GM21526 (cell line): ENCODE results near the gene TRABD2B.

Source experiments
- ATAC-seq: cut with Tn5 transposase; IDR thresholded peaks from one replicate; pipeline ENCODE4 v1.9.1; 2021; ENCODE audit warnings: moderate library complexity; ENCODE audit not compliant: unreplicated experiment, low FRiP score

Gene TRABD2B

GRCh38 chr1:47785118-47785517 lies 212.1 kb downstream of the TRABD2B start:
- no peak for ATAC-seq

- no peak for ATAC-seq
These were observed 212.7 kb downstream of the TRABD2B start for GRCh38 chr1:47784497-47784822.

GRCh38 chr1:47783638-47784496 lies 213.3 kb downstream of the TRABD2B start:
- ATAC-seq, result no peak

- no peak for ATAC-seq
These were observed 214.6 kb downstream of the TRABD2B start for GRCh38 chr1:47782414-47783166.

GRCh38 chr1:47781171-47781959 lies 215.8 kb downstream of the TRABD2B start:
- ATAC-seq, result no peak

GRCh38 chr1:47780469-47780995 lies 216.7 kb downstream of the TRABD2B start:
- no peak for ATAC-seq

GRCh38 chr1:47779613-47780012 lies 217.6 kb downstream of the TRABD2B start:
- ATAC-seq, result no peak

- ATAC-seq, result no peak
These were observed 218.9 kb downstream of the TRABD2B start for GRCh38 chr1:47778280-47778679.

GRCh38 chr1:47777322-47777721 lies 219.9 kb downstream of the TRABD2B start:
- no peak for ATAC-seq

GRCh38 chr1:47776667-47777131 lies 220.5 kb downstream of the TRABD2B start:
- no peak for ATAC-seq

- no peak for ATAC-seq
These were observed 222.0 kb downstream of the TRABD2B start for GRCh38 chr1:47774986-47775834.

- no peak for ATAC-seq
These were observed 224.1 kb downstream of the TRABD2B start for GRCh38 chr1:47772960-47773682.

- ATAC-seq, result no peak
These were observed 224.9 kb downstream of the TRABD2B start for GRCh38 chr1:47772281-47772680.

- ATAC-seq, result no peak
These were observed 225.4 kb downstream of the TRABD2B start for GRCh38 chr1:47771751-47772150.

GRCh38 chr1:47769983-47770382 lies 227.2 kb downstream of the TRABD2B start:
- no peak for ATAC-seq

- ATAC-seq, result no peak
These were observed 227.9 kb downstream of the TRABD2B start for GRCh38 chr1:47769295-47769694.

- ATAC-seq, result no peak
These were observed 229.5 kb downstream of the TRABD2B start for GRCh38 chr1:47767741-47768100.

- no peak for ATAC-seq
These were observed 230.1 kb downstream of the TRABD2B start for GRCh38 chr1:47766832-47767740.
